Measurements from ENCODE around the gene A1BG. TPM values are rescaled to one million over a fixed set of nuclear protein-coding genes. Genes with fewer than 3 reads are reported as not detected.
A peak's percentile ranks its signal among the peaks of the same experiment; 100 is the strongest.

The A1BG gene
- polyA plus RNA-seq, 3 donors = 30.2 to 54.5 (median 35.3) TPM

- peaks cover 0 to 5% (median 0%) of the 10 kb centered on the region in 3 donors for H3K27me3 Mint-ChIP-seq (ENCODE audit: low read depth in 3 of 3)
- no peaks in the 10 kb centered on the region for H4K20me1 ChIP-seq (ENCODE audit: insufficient read depth, low read length)
- TF ChIP-seq CTCF (IDR thresholded peaks at IDR 0.05) = no peak
Measured at GRCh38 chr19:58318297-58318696, 35.0 kb downstream of the A1BG start.

DNA sequence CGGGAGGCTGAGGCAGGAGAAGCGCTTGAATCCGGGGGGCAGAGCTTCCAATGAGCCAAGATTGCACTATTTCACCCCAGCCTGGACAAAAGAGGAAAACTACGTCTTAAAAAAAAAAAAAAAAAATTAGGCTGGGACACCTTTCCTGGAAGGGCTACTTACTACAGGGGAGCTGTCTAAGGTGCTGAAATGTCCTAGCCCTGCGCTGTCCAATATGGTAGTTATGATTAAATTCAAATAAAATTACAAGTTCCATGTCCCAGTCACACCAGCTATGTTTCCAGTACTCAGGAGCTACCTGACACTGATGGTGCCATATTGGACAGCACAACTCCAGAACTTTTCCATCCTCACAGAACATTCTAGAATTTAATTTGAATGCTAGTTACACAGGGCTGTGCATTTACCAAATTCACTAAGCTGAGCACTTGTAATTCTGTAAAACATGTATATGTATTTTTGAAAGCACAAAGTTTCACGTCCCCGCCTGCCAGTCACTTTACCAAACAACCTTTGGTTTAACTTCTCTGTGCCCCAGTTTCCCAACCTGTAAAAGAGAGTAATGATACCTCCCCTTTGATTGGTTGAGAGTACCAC, 35.7 kb downstream of the A1BG start:
- peaks cover 12 to 26% of the 10 kb centered on the region in 2 donors for H3K9me3 ChIP-seq (replicated peaks in 1 of 2; ENCODE audit: control insufficient read depth in 1 of 2, insufficient read depth in 1 of 2, low read length in 2 of 2)
- no peak overlapping the region for H3K27ac Mint-ChIP-seq
- intact Hi-C loops (cut with micrococcal nuclease) = no loop called here

More at GRCh38 chr19:58318297-58318696, 35.0 kb downstream of the A1BG start:
- Mint-ChIP-seq H3K9me3 (peaks cover 3 to 14% (median 10%) of the 10 kb centered on the region in 7 donors), H3K27ac (peak overlapping the region in 1 of 7 donors; percentile 32), H3K4me1 (no peaks in the 10 kb centered on the region), H3K4me3 (no peak overlapping the region), H3K36me3 (peaks cover 22 to 32% of the 10 kb centered on the region in 2 donors)
- no peak for DNase-seq
- Histone ChIP-seq H3K27ac (ENCODE audit: low read depth in 1 of 2, low read length in 2 of 2) (no peak overlapping the region), H3K4me2 (replicated peaks; ENCODE audit: extremely low read depth, low read length, poor library complexity, severe bottlenecking) (no peak overlapping the region), H2AFZ (ENCODE audit: insufficient read depth, low read depth, low read length, poor library complexity, severe bottlenecking) (no peak overlapping the region), H3K27me3 (ENCODE audit: control insufficient read depth in 2 of 2, insufficient read depth in 2 of 2, low read length in 2 of 2) (no peaks in the 10 kb centered on the region), H3K4me3 (replicated peaks in 1 of 3; ENCODE audit: low read depth in 2 of 3, low read length in 3 of 3) (no peak overlapping the region), H3K9ac (ENCODE audit: insufficient read depth, low read length, poor library complexity, severe bottlenecking) (no peak overlapping the region), H3K4me1 (ENCODE audit: control insufficient read depth in 1 of 2, insufficient read depth in 2 of 2, low read length in 2 of 2) (no peaks in the 10 kb centered on the region), H3K79me2 (ENCODE audit: insufficient read depth, low read length) (no peaks in the 10 kb centered on the region), H3K36me3 (replicated peaks in 1 of 2; ENCODE audit: control insufficient read depth in 1 of 2, insufficient read depth in 2 of 2, low read length in 2 of 2) (peaks cover 3 to 28% of the 10 kb centered on the region in 2 donors), H3K9me3 (replicated peaks in 1 of 2; ENCODE audit: control insufficient read depth in 1 of 2, insufficient read depth in 1 of 2, low read length in 2 of 2) (peaks cover 5 to 18% of the 10 kb centered on the region in 2 donors)
- intact Hi-C loops (cut with micrococcal nuclease) = no loop called here
- WGBS (ENCODE audit: insufficient coverage) = 100% methylated on average over 1 of the region's 4 CpGs

More for the DNA sequence above, 35.7 kb downstream of the A1BG start:
- no peaks in the 10 kb centered on the region for H3K27me3 ChIP-seq (ENCODE audit: control insufficient read depth in 2 of 2, insufficient read depth in 2 of 2, low read length in 2 of 2)
- no peak overlapping the region for H3K4me3 ChIP-seq (replicated peaks in 1 of 3; ENCODE audit: low read depth in 2 of 3, low read length in 3 of 3)
- no peak for TF ChIP-seq CTCF (IDR thresholded peaks at IDR 0.05)
- H3K4me1 ChIP-seq (ENCODE audit: control insufficient read depth in 1 of 2, insufficient read depth in 2 of 2, low read length in 2 of 2) = no peaks in the 10 kb centered on the region
- no peak overlapping the region for H3K27ac ChIP-seq (ENCODE audit: low read depth in 1 of 2, low read length in 2 of 2)
- DNase-seq = no peak
- H3K36me3 ChIP-seq (replicated peaks in 1 of 2; ENCODE audit: control insufficient read depth in 1 of 2, insufficient read depth in 2 of 2, low read length in 2 of 2) = peaks cover 10 to 35% of the 10 kb centered on the region in 2 donors
- no peak overlapping the region for H3K4me2 ChIP-seq (replicated peaks; ENCODE audit: extremely low read depth, low read length, poor library complexity, severe bottlenecking)
- Mint-ChIP-seq H3K36me3 (peaks cover 23 to 37% of the 10 kb centered on the region in 2 donors), H3K4me3 (no peak overlapping the region), H3K4me1 (no peaks in the 10 kb centered on the region), H3K27me3 (ENCODE audit: low read depth in 3 of 3) (peaks cover 0 to 5% (median 0%) of the 10 kb centered on the region in 3 donors), H3K9me3 (peaks cover 9 to 22% (median 14%) of the 10 kb centered on the region in 7 donors)
- no peaks in the 10 kb centered on the region for H3K79me2 ChIP-seq (ENCODE audit: insufficient read depth, low read length)
- H3K9ac ChIP-seq (ENCODE audit: insufficient read depth, low read length, poor library complexity, severe bottlenecking) = no peak overlapping the region
- no peaks in the 10 kb centered on the region for H4K20me1 ChIP-seq (ENCODE audit: insufficient read depth, low read length)
- no peak overlapping the region for H2AFZ ChIP-seq (ENCODE audit: insufficient read depth, low read depth, low read length, poor library complexity, severe bottlenecking)
- WGBS (ENCODE audit: insufficient coverage) = 86% methylated on average over 1 of the region's 7 CpGs
